ENCODE measurements around the gene PFKL.
A peak's percentile ranks its signal among the peaks of the same experiment; 100 is the strongest.

The PFKL gene

DNA sequence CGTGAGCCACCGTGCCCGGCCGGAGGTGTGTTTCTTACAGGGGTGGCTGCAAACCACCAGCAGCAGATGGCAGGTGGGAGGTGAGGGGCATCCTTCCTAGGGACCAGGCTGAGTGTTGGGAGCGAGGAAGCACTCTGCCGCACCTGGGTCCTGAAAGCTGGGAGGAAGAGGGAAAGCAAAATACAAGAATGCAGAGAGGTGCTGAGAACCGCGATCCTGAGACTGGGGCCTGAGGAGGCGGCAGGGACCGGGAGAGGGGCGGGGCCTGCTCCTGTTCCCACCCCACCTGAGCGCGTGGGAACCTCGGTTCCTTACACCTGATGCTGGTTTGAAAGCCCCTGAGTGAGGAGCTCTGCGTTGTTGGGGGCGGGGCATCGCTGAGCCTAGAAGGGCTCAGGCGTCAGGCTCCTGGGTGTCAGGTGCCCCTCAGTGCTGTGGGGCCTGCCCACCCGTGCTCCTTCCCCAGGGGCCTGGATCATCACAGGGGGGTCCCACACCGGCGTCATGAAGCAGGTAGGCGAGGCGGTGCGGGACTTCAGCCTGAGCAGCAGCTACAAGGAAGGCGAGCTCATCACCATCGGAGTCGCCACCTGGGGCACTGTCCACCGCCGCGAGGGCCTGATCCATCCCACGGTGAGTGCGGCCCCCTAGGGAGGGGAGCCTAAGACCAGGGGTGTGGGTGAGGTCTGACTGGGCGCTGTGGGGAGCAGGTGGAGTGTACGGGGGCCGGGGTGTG lies 69.0 kb downstream of the PFKL start:
- FAIRE-seq (no peak), DNase-seq (ENCODE audit: insufficient read length, low spot score) (no peak)
- no peak for TF ChIP-seq CTCF (IDR thresholded peaks at IDR 0.05; ENCODE audit: insufficient read depth, missing control alignments)

GRCh38 chr21:44370027-44370735 lies 70.3 kb downstream of the PFKL start:
- FAIRE-seq (no peak), DNase-seq (ENCODE audit: insufficient read length, low spot score) (peak; percentile 67)
- TF ChIP-seq CTCF (IDR thresholded peaks at IDR 0.05; ENCODE audit: insufficient read depth, missing control alignments): no peak

GRCh38 chr21:44370786-44371410 lies 71.0 kb downstream of the PFKL start:
- FAIRE-seq: no peak
- TF ChIP-seq CTCF (IDR thresholded peaks at IDR 0.05; ENCODE audit: insufficient read depth, missing control alignments): no peak
- no peak for DNase-seq (ENCODE audit: insufficient read length, low spot score)

- DNase-seq (ENCODE audit: insufficient read length, low spot score) (no peak), FAIRE-seq (no peak)
- TF ChIP-seq CTCF (IDR thresholded peaks at IDR 0.05; ENCODE audit: insufficient read depth, missing control alignments): no peak
Measured at GRCh38 chr21:44371596-44371995, 71.7 kb downstream of the PFKL start.

- no peak for DNase-seq (ENCODE audit: insufficient read length, low spot score)
- FAIRE-seq: no peak
- TF ChIP-seq CTCF (IDR thresholded peaks at IDR 0.05; ENCODE audit: insufficient read depth, missing control alignments): no peak
Measured at GRCh38 chr21:44372616-44373015, 72.8 kb downstream of the PFKL start.

GRCh38 chr21:44374601-44375280 lies 74.9 kb downstream of the PFKL start:
- no peak for TF ChIP-seq CTCF (IDR thresholded peaks at IDR 0.05; ENCODE audit: insufficient read depth, missing control alignments)
- FAIRE-seq (no peak), DNase-seq (ENCODE audit: insufficient read length, low spot score) (no peak)
